IPS-18a (cell line): ENCODE measurements around the gene RPUSD3.

ENCODE experiments used
- H3K27ac ChIP-seq: one replicate; pipeline ENCODE4 v1.5.1; 2013; ENCODE audit warnings: low read length
- H3K27me3 ChIP-seq: one replicate; pipeline ENCODE4 v1.6.1; 2013; ENCODE audit warnings: mild to moderate bottlenecking, low read length; ENCODE audit not compliant: control insufficient read depth, insufficient read depth
- H3K36me3 ChIP-seq: one replicate; pipeline ENCODE4 v1.6.1; 2013; ENCODE audit warnings: low read depth, low read length; ENCODE audit not compliant: control insufficient read depth
- H3K4me1 ChIP-seq: one replicate; pipeline ENCODE4 v1.6.1; 2013; ENCODE audit warnings: low read depth, low read length; ENCODE audit not compliant: control insufficient read depth
- H3K4me3 ChIP-seq: one replicate; pipeline ENCODE4 v1.5.1; 2013; ENCODE audit warnings: low read length
- H3K9ac ChIP-seq: one replicate; pipeline ENCODE4 v1.6.1; 2013; ENCODE audit warnings: mild to moderate bottlenecking, low read length, moderate library complexity
- H3K9me3 ChIP-seq: one replicate; pipeline ENCODE4 v1.6.1; 2013; ENCODE audit warnings: low read depth, low read length; ENCODE audit not compliant: control insufficient read depth

RPUSD3 gene, protein sequence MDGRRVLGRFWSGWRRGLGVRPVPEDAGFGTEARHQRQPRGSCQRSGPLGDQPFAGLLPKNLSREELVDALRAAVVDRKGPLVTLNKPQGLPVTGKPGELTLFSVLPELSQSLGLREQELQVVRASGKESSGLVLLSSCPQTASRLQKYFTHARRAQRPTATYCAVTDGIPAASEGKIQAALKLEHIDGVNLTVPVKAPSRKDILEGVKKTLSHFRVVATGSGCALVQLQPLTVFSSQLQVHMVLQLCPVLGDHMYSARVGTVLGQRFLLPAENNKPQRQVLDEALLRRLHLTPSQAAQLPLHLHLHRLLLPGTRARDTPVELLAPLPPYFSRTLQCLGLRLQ

GRCh38 chr3:9843715-9844438, at the start of gene RPUSD3:
TSS of gene RPUSD3 (minus strand) at chr3:9844008. CDS start at chr3:9843990, 18 bp downstream.
- Histone ChIP-seq H3K4me1 (peaks cover 3% of the 10 kb centered on the region), H3K36me3 (peaks cover 15% of the 10 kb centered on the region), H3K9me3 (no peaks in the 10 kb centered on the region), H3K9ac (peak within 1 kb of the TSS; percentile 77), H3K27me3 (no peaks in the 10 kb centered on the region), H3K4me3 (peak within 1 kb of the TSS; percentile 88), H3K27ac (peak within 1 kb of the TSS; percentile 56)

DNA sequence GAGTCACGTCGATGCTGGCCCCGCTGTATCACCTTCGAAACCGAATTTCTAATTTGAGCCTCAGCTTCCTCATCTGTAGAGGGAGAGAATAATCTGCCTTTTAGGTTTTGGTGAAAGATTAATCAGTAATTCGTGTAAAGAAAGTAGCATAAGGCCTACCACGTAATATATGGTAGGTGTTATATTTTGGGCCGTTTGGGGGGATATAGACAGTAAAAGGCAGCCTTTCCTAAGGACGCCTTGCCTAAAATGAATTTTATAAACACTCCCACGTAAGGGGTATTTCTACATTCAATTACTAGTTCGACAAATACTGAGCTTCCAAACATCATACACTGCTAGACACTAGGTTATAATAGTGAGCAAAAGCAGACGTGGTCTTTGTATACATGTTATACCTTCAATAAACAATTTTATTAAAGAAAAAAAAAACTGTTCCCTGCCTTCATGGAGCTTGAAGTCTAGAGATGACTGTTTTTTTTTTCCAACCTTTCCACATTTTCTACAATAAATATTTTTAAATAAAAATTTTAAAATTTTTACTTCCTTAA, 47.3 kb upstream of the RPUSD3 start:
- H3K27ac ChIP-seq = peak overlapping the region; percentile 25
- H3K9ac ChIP-seq = peak overlapping the region; percentile 86

DNA sequence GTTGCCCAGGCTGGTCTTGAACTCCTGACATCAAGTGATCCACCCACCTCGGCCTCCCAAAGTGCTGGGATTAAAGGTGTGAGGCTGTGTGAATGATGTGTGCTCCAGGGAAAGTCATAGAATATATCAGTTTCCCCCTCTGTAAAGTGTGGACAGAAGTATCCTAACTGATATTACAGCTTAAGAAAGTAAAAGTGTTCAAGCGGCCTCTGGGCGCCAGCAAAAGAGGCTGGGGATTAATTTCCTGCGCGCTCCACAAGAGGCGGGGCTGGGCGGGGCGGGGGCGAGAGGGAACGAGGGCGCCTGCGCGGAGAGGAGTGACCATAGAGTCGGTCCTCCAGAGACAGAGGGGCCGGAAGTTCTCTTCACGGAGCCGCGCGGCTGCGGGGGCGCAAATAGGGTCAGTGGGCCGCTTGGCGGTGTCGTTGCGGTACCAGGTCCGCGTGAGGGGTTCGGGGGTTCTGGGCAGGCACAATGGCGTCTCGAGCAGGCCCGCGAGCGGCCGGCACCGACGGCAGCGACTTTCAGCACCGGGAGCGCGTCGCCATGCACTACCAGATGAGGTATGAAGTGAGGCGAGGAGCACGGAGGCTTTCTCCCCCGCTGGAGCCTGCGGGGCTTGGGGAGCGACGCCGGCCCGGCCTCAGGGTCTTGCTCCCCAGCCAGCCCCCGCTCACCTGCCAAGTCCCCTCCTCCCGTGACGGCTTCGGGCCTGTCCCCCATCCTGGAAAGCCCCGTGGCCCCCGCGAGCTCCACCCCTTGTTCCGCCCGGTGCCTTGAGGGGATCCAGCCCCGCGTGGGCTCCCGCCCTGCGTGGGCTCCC, 46.7 kb upstream of the RPUSD3 start, which contains the start of gene JAGN1:
TSS of gene JAGN1 (plus strand) at position 362 of the 823 bp plus-strand sequence. CDS start at position 475, 113 bp downstream.
- Histone ChIP-seq H3K9me3 (no peaks in the 10 kb centered on the region), H3K36me3 (peaks cover 16% of the 10 kb centered on the region), H3K4me1 (peaks cover 3% of the 10 kb centered on the region), H3K4me3 (peak within 1 kb of the TSS; percentile 91), H3K27ac (peak within 1 kb of the TSS; percentile 25), H3K27me3 (no peaks in the 10 kb centered on the region), H3K9ac (peak within 1 kb of the TSS; percentile 86)

More for the DNA sequence above, 47.3 kb upstream of the RPUSD3 start:
- no peaks in the 10 kb centered on the region for H3K27me3 ChIP-seq
- H3K4me3 ChIP-seq = peak overlapping the region; percentile 91
- H3K36me3 ChIP-seq = peaks cover 16% of the 10 kb centered on the region
- no peaks in the 10 kb centered on the region for H3K9me3 ChIP-seq
- peaks cover 3% of the 10 kb centered on the region for H3K4me1 ChIP-seq

- no peak overlapping the region for H3K4me3 ChIP-seq
- H3K27ac ChIP-seq = no peak overlapping the region
- no peak overlapping the region for H3K9ac ChIP-seq
- H3K27me3 ChIP-seq = no peaks in the 10 kb centered on the region
- H3K36me3 ChIP-seq = peaks cover 16% of the 10 kb centered on the region
- no peaks in the 10 kb centered on the region for H3K9me3 ChIP-seq
- peaks cover 3% of the 10 kb centered on the region for H3K4me1 ChIP-seq
Observed at GRCh38 chr3:9889405-9889804, 45.6 kb upstream of the RPUSD3 start.

DNA sequence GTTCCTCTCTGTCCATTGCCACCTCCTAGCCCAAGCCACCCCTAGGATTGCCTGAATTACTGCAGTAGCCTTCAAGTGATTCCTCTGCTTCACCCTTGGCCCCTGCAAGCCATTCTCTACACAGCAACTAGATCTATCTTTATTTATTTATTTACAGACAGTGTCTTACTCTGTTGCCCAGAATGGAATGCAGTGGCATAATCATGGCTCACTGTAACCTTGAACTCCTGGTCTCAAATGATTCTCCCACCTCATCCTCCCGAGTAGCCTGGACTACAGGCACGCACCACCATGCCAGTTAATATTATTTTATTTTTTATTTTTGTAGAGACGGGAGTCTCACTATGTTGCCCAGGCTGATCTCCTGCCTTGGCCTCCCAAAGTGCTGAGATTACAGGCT, 44.7 kb upstream of the RPUSD3 start:
- H3K9me3 ChIP-seq = no peaks in the 10 kb centered on the region
- H3K27me3 ChIP-seq = no peaks in the 10 kb centered on the region
- H3K27ac ChIP-seq = no peak overlapping the region
- peaks cover 3% of the 10 kb centered on the region for H3K4me1 ChIP-seq
- H3K9ac ChIP-seq = no peak overlapping the region
- no peak overlapping the region for H3K4me3 ChIP-seq
- H3K36me3 ChIP-seq = peaks cover 12% of the 10 kb centered on the region

DNA sequence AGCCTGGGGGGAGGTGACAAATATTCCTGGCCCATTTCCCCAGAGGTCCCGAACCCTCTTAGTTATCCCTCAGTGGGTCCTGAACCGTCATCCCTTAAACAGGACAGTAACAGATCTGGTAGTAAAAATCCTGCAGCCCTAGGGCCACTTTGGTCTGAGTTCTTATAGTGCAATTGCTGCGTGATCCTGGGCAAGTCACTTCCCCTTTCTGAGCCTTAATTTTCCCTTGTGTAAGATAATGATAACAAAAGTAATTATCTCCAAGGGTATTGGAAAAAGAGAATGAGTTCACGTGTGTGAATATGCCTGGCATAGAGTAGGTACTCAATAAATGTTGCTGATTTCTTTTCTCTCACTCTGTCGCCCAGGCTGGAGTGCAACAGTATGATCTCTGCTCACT, 43.7 kb upstream of the RPUSD3 start:
- no peak overlapping the region for H3K4me3 ChIP-seq
- no peak overlapping the region for H3K9ac ChIP-seq
- H3K27me3 ChIP-seq = no peaks in the 10 kb centered on the region
- no peak overlapping the region for H3K27ac ChIP-seq
- no peaks in the 10 kb centered on the region for H3K9me3 ChIP-seq
- peaks cover 3% of the 10 kb centered on the region for H3K4me1 ChIP-seq
- H3K36me3 ChIP-seq = peaks cover 2% of the 10 kb centered on the region

DNA sequence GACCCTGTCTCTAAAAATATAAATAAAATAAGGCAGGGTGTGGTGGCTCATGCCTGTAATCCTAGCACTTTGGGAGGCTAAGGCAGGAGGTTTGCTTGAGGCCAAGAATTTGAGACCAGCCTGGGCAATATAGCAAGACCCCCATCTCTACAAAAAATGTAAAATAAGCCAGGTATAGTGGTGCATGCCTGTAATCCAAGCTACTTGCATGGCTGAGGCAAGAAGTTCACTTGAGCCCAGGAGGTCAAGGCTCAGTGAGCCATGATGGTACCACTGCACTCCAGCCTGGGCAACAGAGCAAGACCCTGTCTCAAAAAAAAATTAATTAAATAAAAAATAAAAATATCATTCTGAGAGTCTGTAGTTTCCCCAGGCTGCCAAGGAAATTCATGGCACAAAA, 42.5 kb upstream of the RPUSD3 start:
- Histone ChIP-seq H3K27me3 (no peaks in the 10 kb centered on the region), H3K36me3 (no peaks in the 10 kb centered on the region), H3K9me3 (no peaks in the 10 kb centered on the region), H3K9ac (no peak overlapping the region), H3K4me1 (no peaks in the 10 kb centered on the region), H3K27ac (no peak overlapping the region), H3K4me3 (no peak overlapping the region)

GRCh38 chr3:9884555-9885165, 40.9 kb upstream of the RPUSD3 start:
- H3K9me3 ChIP-seq = no peaks in the 10 kb centered on the region
- no peaks in the 10 kb centered on the region for H3K4me1 ChIP-seq
- no peak overlapping the region for H3K4me3 ChIP-seq
- H3K27me3 ChIP-seq = no peaks in the 10 kb centered on the region
- H3K9ac ChIP-seq = no peak overlapping the region
- no peaks in the 10 kb centered on the region for H3K36me3 ChIP-seq
- H3K27ac ChIP-seq = no peak overlapping the region

DNA sequence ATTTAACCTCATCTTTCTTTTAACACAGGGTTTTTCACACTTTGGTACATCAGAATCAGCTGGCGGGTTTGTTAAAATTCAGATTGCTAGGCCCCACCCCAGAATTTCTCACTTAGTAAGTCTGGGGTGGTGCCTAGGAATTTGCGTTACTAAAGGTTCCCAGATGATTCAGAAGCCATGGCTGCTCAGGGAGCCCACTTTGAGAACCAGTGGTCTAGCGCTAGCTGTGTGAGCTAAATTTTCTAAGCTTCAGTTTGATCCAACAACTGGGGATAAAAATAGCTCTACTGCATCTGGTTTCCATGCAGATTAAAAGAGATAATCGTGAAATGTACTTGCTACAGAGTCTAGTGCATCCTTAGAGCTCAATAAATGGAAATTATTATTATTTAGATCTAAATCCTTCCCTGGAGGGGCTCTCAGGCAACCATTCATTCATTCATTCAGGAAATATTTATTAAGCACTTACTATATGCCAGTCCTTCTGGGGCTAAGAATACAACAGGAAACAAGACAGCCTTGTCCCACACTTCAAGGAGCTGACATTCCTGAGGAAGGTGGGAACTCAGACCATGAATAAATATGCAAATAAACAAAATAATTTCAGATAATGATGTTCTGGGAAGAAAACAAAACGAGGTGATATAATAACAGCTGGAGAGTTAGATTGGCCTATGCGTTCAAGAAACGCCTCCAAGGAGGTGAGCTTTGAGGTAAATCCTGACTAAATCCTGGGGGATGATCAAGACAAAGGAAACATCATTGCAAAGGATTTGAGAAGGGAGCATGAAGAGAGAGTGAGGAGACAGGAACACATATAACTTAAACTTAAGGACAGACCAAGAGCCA, 40.1 kb upstream of the RPUSD3 start:
- Histone ChIP-seq H3K9me3 (no peaks in the 10 kb centered on the region), H3K36me3 (no peaks in the 10 kb centered on the region), H3K27me3 (no peaks in the 10 kb centered on the region), H3K4me3 (no peak overlapping the region), H3K4me1 (no peaks in the 10 kb centered on the region), H3K27ac (no peak overlapping the region), H3K9ac (no peak overlapping the region)

GRCh38 chr3:9881441-9881840, 37.6 kb upstream of the RPUSD3 start:
- Histone ChIP-seq H3K4me1 (no peaks in the 10 kb centered on the region), H3K9ac (no peak overlapping the region), H3K36me3 (no peaks in the 10 kb centered on the region), H3K9me3 (no peaks in the 10 kb centered on the region), H3K4me3 (no peak overlapping the region), H3K27ac (no peak overlapping the region), H3K27me3 (no peaks in the 10 kb centered on the region)
